ENCODE measurements around the gene TPGS1.
"Not testable (repeated sequence)": the region's sequence is repeated elsewhere in the genome, so short reads cannot be mapped to it uniquely, and the experiment has no call there.

TPGS1 gene

GRCh38 chr19:468587-469256 lies 38.6 kb upstream of the TPGS1 start:
- TF ChIP-seq ZNF274 (IDR thresholded peaks at IDR 0.05; ENCODE audit: low read depth, low read length): no peak
- no peak overlapping the region for H3K4me3 ChIP-seq (ENCODE audit: low read length)

GRCh38 chr19:469833-470232 lies 37.5 kb upstream of the TPGS1 start:
- H3K4me3 ChIP-seq (ENCODE audit: low read length): no peak overlapping the region
- TF ChIP-seq ZNF274 (IDR thresholded peaks at IDR 0.05; ENCODE audit: low read depth, low read length): no peak

GRCh38 chr19:470701-471100 lies 36.6 kb upstream of the TPGS1 start:
- H3K4me3 ChIP-seq (ENCODE audit: low read length): no peak overlapping the region
- no peak for TF ChIP-seq ZNF274 (IDR thresholded peaks at IDR 0.05; ENCODE audit: low read depth, low read length)

GRCh38 chr19:472005-472858 lies 35.1 kb upstream of the TPGS1 start:
- no peak overlapping the region for H3K4me3 ChIP-seq (ENCODE audit: low read length)
- no peak for TF ChIP-seq ZNF274 (IDR thresholded peaks at IDR 0.05; ENCODE audit: low read depth, low read length)

- H3K4me3 ChIP-seq (ENCODE audit: low read length): no peak overlapping the region
- no peak for TF ChIP-seq ZNF274 (IDR thresholded peaks at IDR 0.05; ENCODE audit: low read depth, low read length)
These were observed 32.9 kb upstream of the TPGS1 start for GRCh38 chr19:474126-475078.

- TF ChIP-seq ZNF274 (IDR thresholded peaks at IDR 0.05; ENCODE audit: low read depth, low read length): no peak
- H3K4me3 ChIP-seq (ENCODE audit: low read length): no peak overlapping the region
These were observed 31.9 kb upstream of the TPGS1 start for GRCh38 chr19:475360-475759.

GRCh38 chr19:478236-478903 lies 28.9 kb upstream of the TPGS1 start:
- H3K4me3 ChIP-seq (ENCODE audit: low read length): no peak overlapping the region
- no peak for TF ChIP-seq ZNF274 (IDR thresholded peaks at IDR 0.05; ENCODE audit: low read depth, low read length)

- TF ChIP-seq ZNF274 (IDR thresholded peaks at IDR 0.05; ENCODE audit: low read depth, low read length): no peak
- no peak overlapping the region for H3K4me3 ChIP-seq (ENCODE audit: low read length)
These were observed 28.3 kb upstream of the TPGS1 start for GRCh38 chr19:478976-479375.

GRCh38 chr19:480016-480855 lies 27.1 kb upstream of the TPGS1 start:
- no peak overlapping the region for H3K4me3 ChIP-seq (ENCODE audit: low read length)

GRCh38 chr19:481100-481499 lies 26.2 kb upstream of the TPGS1 start:
- not testable (repeated sequence) for H3K4me3 ChIP-seq (ENCODE audit: low read length)

More at GRCh38 chr19:480016-480855, 27.1 kb upstream of the TPGS1 start:
- no peak for TF ChIP-seq ZNF274 (IDR thresholded peaks at IDR 0.05; ENCODE audit: low read depth, low read length)

GRCh38 chr19:482186-483041 lies 24.9 kb upstream of the TPGS1 start:
- no peak for TF ChIP-seq ZNF274 (IDR thresholded peaks at IDR 0.05; ENCODE audit: low read depth, low read length)
- no peak overlapping the region for H3K4me3 ChIP-seq (ENCODE audit: low read length)
